ENCODE results near the gene DDA1.

Gene DDA1

DNA sequence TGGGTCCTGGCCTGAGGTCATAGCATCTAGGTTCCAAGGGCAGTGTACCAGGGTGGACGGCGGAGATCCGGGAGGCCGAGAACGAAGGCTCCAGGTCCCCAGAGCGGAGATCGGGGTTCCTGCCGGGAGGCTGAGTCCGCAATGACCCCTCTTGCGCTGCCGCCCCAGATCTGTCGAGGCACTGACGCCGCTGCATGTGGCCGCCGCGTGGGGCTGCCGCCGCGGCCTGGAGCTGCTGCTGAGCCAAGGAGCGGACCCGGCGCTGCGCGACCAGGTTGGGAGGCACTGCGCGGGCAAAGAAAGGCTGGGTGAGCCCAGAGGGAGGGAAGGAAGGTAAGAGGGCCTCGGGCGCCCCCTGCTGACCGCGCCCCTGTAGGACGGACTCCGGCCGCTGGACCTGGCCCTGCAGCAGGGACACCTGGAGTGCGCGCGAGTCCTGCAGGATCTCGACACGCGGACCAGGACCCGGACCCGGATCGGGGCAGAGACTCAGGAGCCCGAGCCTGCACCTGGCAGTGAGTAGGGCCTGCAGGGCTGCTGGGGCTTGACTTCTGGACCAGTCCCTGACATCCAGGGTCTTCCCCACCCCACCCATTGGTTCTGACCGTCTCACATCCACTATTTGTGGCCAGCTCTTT lies 26.8 kb upstream of the DDA1 start:
- no peak for TF ChIP-seq SIN3A (IDR thresholded peaks at IDR 0.05; ENCODE audit: borderline replicate concordance, insufficient read depth, low read length)
- no peak for TF ChIP-seq TAF1 (IDR thresholded peaks at IDR 0.05; ENCODE audit: borderline replicate concordance, insufficient read depth, low read length)
- TF ChIP-seq, protein P1, sequence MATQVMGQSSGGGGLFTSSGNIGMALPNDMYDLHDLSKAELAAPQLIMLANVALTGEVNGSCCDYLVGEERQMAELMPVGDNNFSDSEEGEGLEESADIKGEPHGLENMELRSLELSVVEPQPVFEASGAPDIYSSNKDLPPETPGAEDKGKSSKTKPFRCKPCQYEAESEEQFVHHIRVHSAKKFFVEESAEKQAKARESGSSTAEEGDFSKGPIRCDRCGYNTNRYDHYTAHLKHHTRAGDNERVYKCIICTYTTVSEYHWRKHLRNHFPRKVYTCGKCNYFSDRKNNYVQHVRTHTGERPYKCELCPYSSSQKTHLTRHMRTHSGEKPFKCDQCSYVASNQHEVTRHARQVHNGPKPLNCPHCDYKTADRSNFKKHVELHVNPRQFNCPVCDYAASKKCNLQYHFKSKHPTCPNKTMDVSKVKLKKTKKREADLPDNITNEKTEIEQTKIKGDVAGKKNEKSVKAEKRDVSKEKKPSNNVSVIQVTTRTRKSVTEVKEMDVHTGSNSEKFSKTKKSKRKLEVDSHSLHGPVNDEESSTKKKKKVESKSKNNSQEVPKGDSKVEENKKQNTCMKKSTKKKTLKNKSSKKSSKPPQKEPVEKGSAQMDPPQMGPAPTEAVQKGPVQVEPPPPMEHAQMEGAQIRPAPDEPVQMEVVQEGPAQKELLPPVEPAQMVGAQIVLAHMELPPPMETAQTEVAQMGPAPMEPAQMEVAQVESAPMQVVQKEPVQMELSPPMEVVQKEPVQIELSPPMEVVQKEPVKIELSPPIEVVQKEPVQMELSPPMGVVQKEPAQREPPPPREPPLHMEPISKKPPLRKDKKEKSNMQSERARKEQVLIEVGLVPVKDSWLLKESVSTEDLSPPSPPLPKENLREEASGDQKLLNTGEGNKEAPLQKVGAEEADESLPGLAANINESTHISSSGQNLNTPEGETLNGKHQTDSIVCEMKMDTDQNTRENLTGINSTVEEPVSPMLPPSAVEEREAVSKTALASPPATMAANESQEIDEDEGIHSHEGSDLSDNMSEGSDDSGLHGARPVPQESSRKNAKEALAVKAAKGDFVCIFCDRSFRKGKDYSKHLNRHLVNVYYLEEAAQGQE (IDR thresholded peaks at IDR 0.05; ENCODE audit: insufficient read depth in 1 of 2, low read depth in 2 of 2, low read length in 2 of 2) = no peak
- peak; percentile 92 for TF ChIP-seq FOXP2 (optimal IDR thresholded peaks at IDR 0.05; ENCODE audit: borderline replicate concordance, extremely low read depth, extremely low read length, insufficient read depth)
- no peak for TF ChIP-seq POLR2AphosphoS5 (IDR thresholded peaks at IDR 0.05; ENCODE audit: low read depth, low read length)

DNA sequence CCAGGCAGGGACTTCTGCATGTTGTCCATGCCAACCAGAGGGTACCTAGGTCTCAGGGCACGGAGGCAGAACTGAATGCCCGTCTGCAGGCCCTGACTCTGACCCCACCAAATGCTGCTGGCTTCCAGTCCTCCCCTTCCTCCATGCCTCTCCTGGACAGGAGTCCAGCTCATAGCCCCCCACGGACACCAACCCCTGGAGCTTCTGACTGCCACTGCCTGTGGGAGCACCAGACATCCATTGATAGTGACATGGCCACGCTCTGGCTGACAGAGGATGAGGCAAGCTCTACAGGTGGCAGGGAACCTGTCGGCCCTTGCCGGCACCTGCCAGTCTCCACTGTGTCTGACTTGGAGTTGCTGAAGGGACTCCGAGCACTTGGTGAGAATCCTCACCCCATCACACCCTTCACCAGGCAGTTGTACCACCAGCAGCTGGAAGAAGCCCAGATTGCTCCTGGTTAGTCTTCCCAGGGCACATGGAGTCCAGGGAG lies 25.8 kb upstream of the DDA1 start:
- TF ChIP-seq SIN3A (IDR thresholded peaks at IDR 0.05; ENCODE audit: borderline replicate concordance, insufficient read depth, low read length) (no peak), POLR2AphosphoS5 (IDR thresholded peaks at IDR 0.05; ENCODE audit: low read depth, low read length) (no peak), FOXP2 (optimal IDR thresholded peaks at IDR 0.05; ENCODE audit: borderline replicate concordance, extremely low read depth, extremely low read length, insufficient read depth) (no peak), TAF1 (IDR thresholded peaks at IDR 0.05; ENCODE audit: borderline replicate concordance, insufficient read depth, low read length) (no peak)
- TF ChIP-seq, protein P1 (IDR thresholded peaks at IDR 0.05; ENCODE audit: insufficient read depth in 1 of 2, low read depth in 2 of 2, low read length in 2 of 2) = no peak

DNA sequence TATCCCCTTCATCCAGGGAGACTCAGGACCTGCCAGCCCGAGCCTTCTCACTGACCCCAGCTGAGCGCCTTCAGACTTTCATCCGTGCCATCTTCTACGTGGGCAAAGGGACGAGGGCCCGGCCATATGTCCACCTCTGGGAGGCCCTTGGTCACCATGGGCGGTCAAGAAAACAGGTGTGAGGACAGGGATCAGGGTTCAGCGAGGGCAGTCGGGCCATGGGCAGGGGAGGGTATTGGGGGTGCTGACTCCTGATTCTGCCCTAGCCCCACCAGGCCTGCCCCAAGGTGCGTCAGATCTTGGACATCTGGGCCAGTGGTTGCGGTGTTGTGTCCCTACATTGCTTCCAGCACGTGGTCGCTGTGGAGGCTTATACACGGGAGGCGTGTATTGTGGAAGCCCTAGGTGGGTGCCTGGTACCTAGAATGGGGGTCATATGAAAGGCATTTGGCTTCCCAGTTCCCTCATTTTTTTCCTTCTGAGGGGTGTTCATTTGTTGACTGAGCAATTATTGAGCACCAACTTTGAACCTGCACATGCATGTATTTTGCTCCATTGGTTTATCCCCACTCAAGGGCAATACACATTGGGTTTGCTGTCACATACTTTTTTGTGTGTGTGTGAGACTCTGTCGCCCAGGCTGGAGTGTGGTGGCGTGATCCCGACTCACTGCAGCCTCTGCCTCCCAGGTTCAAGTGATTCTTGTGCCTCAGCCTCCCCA lies 23.8 kb upstream of the DDA1 start:
- TF ChIP-seq, protein P1 (IDR thresholded peaks at IDR 0.05; ENCODE audit: insufficient read depth in 1 of 2, low read depth in 2 of 2, low read length in 2 of 2) = no peak
- TF ChIP-seq POLR2AphosphoS5 (IDR thresholded peaks at IDR 0.05; ENCODE audit: low read depth, low read length) (no peak), FOXP2 (optimal IDR thresholded peaks at IDR 0.05; ENCODE audit: borderline replicate concordance, extremely low read depth, extremely low read length, insufficient read depth) (no peak), TAF1 (IDR thresholded peaks at IDR 0.05; ENCODE audit: borderline replicate concordance, insufficient read depth, low read length) (no peak), SIN3A (IDR thresholded peaks at IDR 0.05; ENCODE audit: borderline replicate concordance, insufficient read depth, low read length) (no peak)

DNA sequence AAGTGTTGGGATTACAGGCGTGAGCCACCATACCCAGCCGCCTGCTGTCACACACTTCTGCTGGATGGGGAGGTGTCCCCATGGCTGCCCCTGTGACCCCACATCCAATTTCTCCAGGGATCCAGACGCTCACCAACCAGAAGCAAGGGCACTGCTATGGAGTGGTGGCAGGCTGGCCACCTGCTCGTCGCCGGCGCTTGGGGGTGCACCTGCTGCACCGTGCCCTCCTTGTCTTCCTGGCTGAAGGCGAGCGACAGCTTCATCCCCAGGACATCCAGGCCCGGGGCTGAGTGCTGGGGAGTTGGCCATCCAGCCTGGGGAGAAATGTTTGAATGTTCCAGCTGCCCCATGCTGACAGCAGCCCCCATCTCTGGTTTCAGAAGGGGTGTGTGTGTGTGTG lies 23.1 kb upstream of the DDA1 start:
- no peak for TF ChIP-seq TAF1 (IDR thresholded peaks at IDR 0.05; ENCODE audit: borderline replicate concordance, insufficient read depth, low read length)
- no peak for TF ChIP-seq FOXP2 (optimal IDR thresholded peaks at IDR 0.05; ENCODE audit: borderline replicate concordance, extremely low read depth, extremely low read length, insufficient read depth)
- TF ChIP-seq SIN3A (IDR thresholded peaks at IDR 0.05; ENCODE audit: borderline replicate concordance, insufficient read depth, low read length) = no peak
- TF ChIP-seq, protein P1 (IDR thresholded peaks at IDR 0.05; ENCODE audit: insufficient read depth in 1 of 2, low read depth in 2 of 2, low read length in 2 of 2) = no peak
- TF ChIP-seq POLR2AphosphoS5 (IDR thresholded peaks at IDR 0.05; ENCODE audit: low read depth, low read length) = no peak

Measured in PFSK-1 (cell line).